HG02610 (cell line): ENCODE data around the gene PLD3.

ENCODE experiments used
- ATAC-seq: cut with Tn5 transposase; IDR thresholded peaks from one replicate; pipeline ENCODE4 v1.9.1; 2021; ENCODE audit warnings: mild to moderate bottlenecking, moderate library complexity; ENCODE audit not compliant: unreplicated experiment

PLD3 gene

GRCh38 chr19:40411958-40412499 lies 63.5 kb downstream of the PLD3 start:
- ATAC-seq: no peak

GRCh38 chr19:40412866-40413265 lies 64.4 kb downstream of the PLD3 start:
- no peak for ATAC-seq

- no peak for ATAC-seq
These were observed 64.9 kb downstream of the PLD3 start, which contains the start of gene PRX for GRCh38 chr19:40413291-40413845. Gene PRX (minus strand): TSS chr19:40413378. CDS start chr19:40407932, 5,446 bp downstream.

- no peak for ATAC-seq
These were observed 66.3 kb downstream of the PLD3 start for GRCh38 chr19:40414542-40415535.

- ATAC-seq: no peak
These were observed 67.3 kb downstream of the PLD3 start for GRCh38 chr19:40415768-40416167.

GRCh38 chr19:40416918-40417642 lies 68.6 kb downstream of the PLD3 start:
- ATAC-seq: no peak

GRCh38 chr19:40417643-40417981 lies 69.1 kb downstream of the PLD3 start:
- no peak for ATAC-seq

- no peak for ATAC-seq
These were observed 69.5 kb downstream of the PLD3 start for GRCh38 chr19:40418040-40418439.

GRCh38 chr19:40419066-40419612 lies 70.6 kb downstream of the PLD3 start:
- no peak for ATAC-seq

- ATAC-seq: no peak
These were observed 71.3 kb downstream of the PLD3 start for GRCh38 chr19:40419780-40420179.

- no peak for ATAC-seq
These were observed 71.9 kb downstream of the PLD3 start for GRCh38 chr19:40420451-40420765.

GRCh38 chr19:40420766-40421765 lies 72.6 kb downstream of the PLD3 start:
- peak; percentile 39 for ATAC-seq

- ATAC-seq: no peak
These were observed 73.7 kb downstream of the PLD3 start for GRCh38 chr19:40421993-40422747.

- no peak for ATAC-seq
These were observed 74.5 kb downstream of the PLD3 start for GRCh38 chr19:40422748-40423566.

GRCh38 chr19:40423938-40424337 lies 75.4 kb downstream of the PLD3 start:
- no peak for ATAC-seq

- no peak for ATAC-seq
These were observed 76.3 kb downstream of the PLD3 start for GRCh38 chr19:40424637-40425449.

- peak; percentile 83 for ATAC-seq
These were observed 77.2 kb downstream of the PLD3 start, which contains the start of gene SERTAD1 for GRCh38 chr19:40425450-40426287. Gene SERTAD1 (minus strand): TSS chr19:40425992. CDS start chr19:40423546, 2,446 bp downstream.
